Measurements from ENCODE around the gene PDZD8. TPM values are rescaled to one million over a fixed set of nuclear protein-coding genes. Genes with fewer than 3 reads are reported as not detected.

The PDZD8 gene
- total and polyA plus RNA-seq, 2 donors (not counting 1 experiment from before 2014, with no cell fraction given): 15.4 to 34.6 TPM

DNA sequence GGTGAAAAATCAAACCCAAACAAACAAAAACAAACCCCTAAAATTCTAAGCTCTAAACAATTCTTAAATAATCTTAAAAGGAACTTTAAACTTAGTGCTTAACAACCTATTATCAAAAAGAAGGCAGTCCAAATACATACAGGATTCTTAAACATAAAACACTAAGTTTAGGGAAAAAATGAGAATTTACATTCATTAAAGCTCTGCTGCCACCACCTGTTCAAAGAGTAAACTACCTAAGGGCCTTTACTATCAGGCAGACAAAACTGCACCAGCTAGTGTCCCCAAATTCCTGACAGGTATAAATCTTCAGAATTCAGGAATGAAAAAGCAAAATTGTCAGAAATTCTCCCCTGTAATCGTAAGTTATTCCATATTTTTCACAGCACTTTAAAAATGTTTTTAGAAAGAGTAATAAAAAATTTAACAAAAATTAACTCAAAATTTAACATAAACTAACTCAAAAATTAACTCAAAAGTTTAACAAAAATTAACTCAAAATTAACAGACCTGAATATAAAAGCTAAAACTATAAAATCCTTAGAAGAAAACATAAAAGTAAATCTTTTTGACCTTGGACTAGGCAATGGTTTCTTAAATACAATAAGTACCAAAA is 55.1 kb downstream of the PDZD8 start:
- Histone ChIP-seq H3K27me3 (ENCODE audit: control insufficient read depth, insufficient read depth, low read length) (no peaks in the 10 kb centered on the region), H3K4me2 (ENCODE audit: extremely low read depth, insufficient read depth, low read length) (no peak overlapping the region), H3K79me2 (ENCODE audit: control insufficient read depth, insufficient read depth, low read length) (no peaks in the 10 kb centered on the region), H3K36me3 (ENCODE audit: control insufficient read depth, insufficient read depth, low read length) (no peaks in the 10 kb centered on the region), H2AFZ (ENCODE audit: low read length) (no peak overlapping the region), H3K4me1 (ENCODE audit: control insufficient read depth, extremely low read depth, insufficient read depth, low read length) (no peaks in the 10 kb centered on the region), H3K4me3 (replicated peaks in 1 of 4; ENCODE audit: control extremely low read depth in 1 of 4, insufficient read depth in 1 of 4, low read depth in 3 of 4, low read length in 4 of 4) (no peak overlapping the region), H4K20me1 (ENCODE audit: control insufficient read depth, extremely low read depth, insufficient read depth, low read length) (no peaks in the 10 kb centered on the region), H3K9ac (ENCODE audit: insufficient read depth, low read length) (no peak overlapping the region), H3K9me3 (ENCODE audit: control insufficient read depth, insufficient read depth, low read depth, low read length) (no peaks in the 10 kb centered on the region), H3K27ac (ENCODE audit: insufficient read depth, low read length) (no peak overlapping the region)
- TF ChIP-seq EZH2 (IDR thresholded peaks at IDR 0.05; ENCODE audit: low read length, missing control alignments): no peak
- TF ChIP-seq, protein P1, sequence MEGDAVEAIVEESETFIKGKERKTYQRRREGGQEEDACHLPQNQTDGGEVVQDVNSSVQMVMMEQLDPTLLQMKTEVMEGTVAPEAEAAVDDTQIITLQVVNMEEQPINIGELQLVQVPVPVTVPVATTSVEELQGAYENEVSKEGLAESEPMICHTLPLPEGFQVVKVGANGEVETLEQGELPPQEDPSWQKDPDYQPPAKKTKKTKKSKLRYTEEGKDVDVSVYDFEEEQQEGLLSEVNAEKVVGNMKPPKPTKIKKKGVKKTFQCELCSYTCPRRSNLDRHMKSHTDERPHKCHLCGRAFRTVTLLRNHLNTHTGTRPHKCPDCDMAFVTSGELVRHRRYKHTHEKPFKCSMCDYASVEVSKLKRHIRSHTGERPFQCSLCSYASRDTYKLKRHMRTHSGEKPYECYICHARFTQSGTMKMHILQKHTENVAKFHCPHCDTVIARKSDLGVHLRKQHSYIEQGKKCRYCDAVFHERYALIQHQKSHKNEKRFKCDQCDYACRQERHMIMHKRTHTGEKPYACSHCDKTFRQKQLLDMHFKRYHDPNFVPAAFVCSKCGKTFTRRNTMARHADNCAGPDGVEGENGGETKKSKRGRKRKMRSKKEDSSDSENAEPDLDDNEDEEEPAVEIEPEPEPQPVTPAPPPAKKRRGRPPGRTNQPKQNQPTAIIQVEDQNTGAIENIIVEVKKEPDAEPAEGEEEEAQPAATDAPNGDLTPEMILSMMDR (conservative IDR thresholded peaks at IDR 0.05 in 1 of 2, IDR thresholded peaks at IDR 0.05 in 1 of 2; ENCODE audit: low read depth in 1 of 2, low read length in 2 of 2): peak; percentile 44 to 67
- peak in 1 of 2 donors; percentile 40 for DNase-seq (ENCODE audit: low read depth in 2 of 2)

DNA sequence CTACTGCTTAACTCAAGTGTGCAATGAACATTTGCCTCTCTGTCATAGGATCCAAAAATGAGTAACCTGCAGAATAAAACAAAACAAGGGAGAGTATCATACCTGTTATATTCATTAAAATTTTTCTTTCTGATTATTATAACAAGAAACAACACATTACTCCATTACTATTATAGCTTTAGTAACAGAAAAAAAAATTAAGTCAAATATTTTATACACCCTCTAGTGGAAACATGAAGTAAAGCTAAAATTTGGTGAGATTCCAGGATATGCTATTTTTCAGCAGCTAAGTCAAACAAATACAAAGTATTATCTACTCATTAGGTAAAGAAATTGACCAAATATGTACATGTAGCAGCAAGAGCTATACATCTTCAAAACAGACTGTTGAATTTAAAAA is 56.3 kb downstream of the PDZD8 start:
- Histone ChIP-seq H3K9ac (ENCODE audit: insufficient read depth, low read length) (no peak overlapping the region), H2AFZ (ENCODE audit: low read length) (no peak overlapping the region), H3K4me3 (replicated peaks in 1 of 4; ENCODE audit: control extremely low read depth in 1 of 4, insufficient read depth in 1 of 4, low read depth in 3 of 4, low read length in 4 of 4) (no peak overlapping the region), H3K4me2 (ENCODE audit: extremely low read depth, insufficient read depth, low read length) (no peak overlapping the region), H3K4me1 (ENCODE audit: control insufficient read depth, extremely low read depth, insufficient read depth, low read length) (no peaks in the 10 kb centered on the region), H4K20me1 (ENCODE audit: control insufficient read depth, extremely low read depth, insufficient read depth, low read length) (no peaks in the 10 kb centered on the region), H3K79me2 (ENCODE audit: control insufficient read depth, insufficient read depth, low read length) (no peaks in the 10 kb centered on the region), H3K36me3 (ENCODE audit: control insufficient read depth, insufficient read depth, low read length) (no peaks in the 10 kb centered on the region), H3K27ac (ENCODE audit: insufficient read depth, low read length) (no peak overlapping the region), H3K27me3 (ENCODE audit: control insufficient read depth, insufficient read depth, low read length) (no peaks in the 10 kb centered on the region), H3K9me3 (ENCODE audit: control insufficient read depth, insufficient read depth, low read depth, low read length) (no peaks in the 10 kb centered on the region)
- peak in 1 of 2 donors; percentile 54 for DNase-seq (ENCODE audit: low read depth in 2 of 2)
- TF ChIP-seq, protein P1 (conservative IDR thresholded peaks at IDR 0.05 in 1 of 2, IDR thresholded peaks at IDR 0.05 in 1 of 2; ENCODE audit: low read depth in 1 of 2, low read length in 2 of 2): peak in 1 of 2 donors; percentile 49
- no peak for TF ChIP-seq EZH2 (IDR thresholded peaks at IDR 0.05; ENCODE audit: low read length, missing control alignments)

DNA sequence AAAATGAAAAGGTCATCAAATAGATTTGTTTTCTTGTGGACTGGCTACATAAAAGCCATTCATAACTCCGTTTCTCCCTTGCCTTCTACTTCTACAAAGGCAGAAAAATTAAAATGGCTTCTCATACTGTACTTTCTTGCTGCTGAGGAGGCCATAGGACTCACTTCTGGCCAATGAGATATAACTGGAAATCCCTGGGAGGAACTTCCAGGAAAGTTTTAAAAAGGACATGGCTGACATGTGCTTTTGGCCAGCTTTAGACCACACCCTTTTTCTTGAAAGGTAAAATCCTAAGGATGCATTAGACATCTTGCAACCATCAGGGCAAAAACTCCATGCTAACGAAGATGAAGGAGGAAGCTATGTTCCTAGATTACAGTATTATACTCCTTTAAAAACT is 58.5 kb downstream of the PDZD8 start:
- Histone ChIP-seq H3K4me3 (replicated peaks in 1 of 4; ENCODE audit: control extremely low read depth in 1 of 4, insufficient read depth in 1 of 4, low read depth in 3 of 4, low read length in 4 of 4) (no peak overlapping the region), H2AFZ (ENCODE audit: low read length) (no peak overlapping the region), H3K9ac (ENCODE audit: insufficient read depth, low read length) (no peak overlapping the region), H3K36me3 (ENCODE audit: control insufficient read depth, insufficient read depth, low read length) (no peaks in the 10 kb centered on the region), H3K27ac (ENCODE audit: insufficient read depth, low read length) (no peak overlapping the region), H3K27me3 (ENCODE audit: control insufficient read depth, insufficient read depth, low read length) (no peaks in the 10 kb centered on the region), H4K20me1 (ENCODE audit: control insufficient read depth, extremely low read depth, insufficient read depth, low read length) (no peaks in the 10 kb centered on the region), H3K4me2 (ENCODE audit: extremely low read depth, insufficient read depth, low read length) (no peak overlapping the region), H3K9me3 (ENCODE audit: control insufficient read depth, insufficient read depth, low read depth, low read length) (no peaks in the 10 kb centered on the region), H3K79me2 (ENCODE audit: control insufficient read depth, insufficient read depth, low read length) (no peaks in the 10 kb centered on the region), H3K4me1 (ENCODE audit: control insufficient read depth, extremely low read depth, insufficient read depth, low read length) (no peaks in the 10 kb centered on the region)
- no peak for DNase-seq (ENCODE audit: low read depth in 2 of 2)
- TF ChIP-seq, protein P1 (conservative IDR thresholded peaks at IDR 0.05 in 1 of 2, IDR thresholded peaks at IDR 0.05 in 1 of 2; ENCODE audit: low read depth in 1 of 2, low read length in 2 of 2): no peak
- TF ChIP-seq EZH2 (IDR thresholded peaks at IDR 0.05; ENCODE audit: low read length, missing control alignments): no peak

Measured in fibroblast of lung (primary cell).